Activated CD8-positive, alpha-beta T cell treated with anti-CD3 and anti-CD28 coated beads for 36 hours (primary cell): ENCODE measurements around the gene NOS1. TPM values are rescaled to one million over a fixed set of nuclear protein-coding genes. Genes with fewer than 3 reads are reported as not detected.

Source experiments
- ATAC-seq: fragments of 200-7000 bp; cut with Tn5 transposase; one replicate; pipeline ENCODE4 v1.10.0; 2021; ENCODE audit warnings: mild to moderate bottlenecking, moderate library complexity
- CTCF ChIA-PET: fragments of 350-600 bp; sonication (Branson Sonifier 250); formaldehyde crosslinking; loops from one replicate; lab custom pipeline; 2021; ENCODE audit warnings: antibody characterized with exemption; lab: Charles Lee
- POLR2A ChIA-PET: fragments of 350-600 bp; sonication (Branson Sonifier 250); formaldehyde crosslinking; loops from one replicate; lab custom pipeline; 2021; ENCODE audit warnings: antibody characterized with exemption; lab: Charles Lee
- DNase-seq: peaks from one replicate; pipeline ENCODE4 v3.0.0-alpha.2; 2020
- H3K27ac Mint-ChIP-seq: one replicate; pipeline ENCODE4 v1.8.0; 2021; ENCODE audit warnings: mild to moderate bottlenecking, mixed read lengths
- H3K27me3 Mint-ChIP-seq: one replicate; pipeline ENCODE4 v1.8.0; 2021; ENCODE audit warnings: mixed read lengths
- H3K36me3 Mint-ChIP-seq: one replicate; pipeline ENCODE4 v1.8.0; 2021; ENCODE audit warnings: low read depth, mixed read lengths
- H3K4me1 Mint-ChIP-seq: one replicate; pipeline ENCODE4 v1.8.0; 2021; ENCODE audit warnings: low read depth, mixed read lengths
- H3K4me3 Mint-ChIP-seq: one replicate; pipeline ENCODE4 v1.8.0; 2021; ENCODE audit warnings: mild to moderate bottlenecking, moderate library complexity, mixed read lengths
- H3K9me3 Mint-ChIP-seq: one replicate; pipeline ENCODE4 v1.8.0; 2021; ENCODE audit warnings: mixed read lengths
- CTCF ChIP-seq: fragments of 200-600 bp; IDR thresholded peaks from one replicate; pipeline ENCODE4 v1.8.0; 2022; ENCODE audit warnings: antibody characterized with exemption, mild to moderate bottlenecking
- intact Hi-C: fragments of 100-400 bp; cut with micrococcal nuclease; formaldehyde crosslinking; loops from one replicate; pipeline ENCODE4 v1.10.0; 2022
- total RNA-seq, 2 experiments: library from RNA; stranded (reverse); gene quantifications; one replicate each; pipeline ENCODE4 v1.2.3, GENCODE V29; 2021

The NOS1 gene
- total RNA-seq, 2 experiments from 2014 or later, result not detected

GRCh38 chr12:117316336-117316735 lies 45.1 kb downstream of the NOS1 start:
- H3K4me1 Mint-ChIP-seq, result no peaks in the 10 kb centered on the region
- ATAC-seq (no peak), DNase-seq (no peak)
- intact Hi-C loops, result no loop called here
- no peak overlapping the region for H3K4me3 Mint-ChIP-seq
- no peaks in the 10 kb centered on the region for H3K36me3 Mint-ChIP-seq
- POLR2A ChIA-PET, result no interaction called here
- H3K27me3 Mint-ChIP-seq, result peaks cover 4% of the 10 kb centered on the region
- no peak overlapping the region for H3K27ac Mint-ChIP-seq
- CTCF ChIA-PET, result no interaction called here
- peaks cover 6% of the 10 kb centered on the region for H3K9me3 Mint-ChIP-seq
- no peak for TF ChIP-seq CTCF

GRCh38 chr12:117313926-117314325 lies 47.5 kb downstream of the NOS1 start:
- intact Hi-C loops, result no loop called here
- H3K4me1 Mint-ChIP-seq, result no peaks in the 10 kb centered on the region
- H3K27me3 Mint-ChIP-seq, result peaks cover 4% of the 10 kb centered on the region
- ChIA-PET POLR2A (no interaction called here), CTCF (no interaction called here)
- peaks cover 6% of the 10 kb centered on the region for H3K9me3 Mint-ChIP-seq
- DNase-seq (no peak), ATAC-seq (no peak)
- H3K4me3 Mint-ChIP-seq, result no peak overlapping the region
- TF ChIP-seq CTCF, result no peak
- H3K36me3 Mint-ChIP-seq, result no peaks in the 10 kb centered on the region
- H3K27ac Mint-ChIP-seq, result no peak overlapping the region

- ATAC-seq (no peak), DNase-seq (no peak)
- Mint-ChIP-seq H3K36me3 (no peaks in the 10 kb centered on the region), H3K4me3 (no peak overlapping the region), H3K27ac (no peak overlapping the region), H3K4me1 (no peaks in the 10 kb centered on the region), H3K9me3 (peaks cover 6% of the 10 kb centered on the region), H3K27me3 (peaks cover 4% of the 10 kb centered on the region)
- TF ChIP-seq CTCF, result no peak
- ChIA-PET CTCF (no interaction called here), POLR2A (no interaction called here)
- intact Hi-C loops, result no loop called here
These were observed 48.7 kb downstream of the NOS1 start for GRCh38 chr12:117312770-117313169.

- no peak for ATAC-seq
- CTCF ChIA-PET, result no interaction called here
- no peaks in the 10 kb centered on the region for H3K36me3 Mint-ChIP-seq
- DNase-seq, result no peak
- H3K27ac Mint-ChIP-seq, result no peak overlapping the region
- H3K4me3 Mint-ChIP-seq, result no peak overlapping the region
- TF ChIP-seq CTCF, result no peak
- intact Hi-C loops, result no loop called here
- no peaks in the 10 kb centered on the region for H3K27me3 Mint-ChIP-seq
- POLR2A ChIA-PET, result no interaction called here
- H3K9me3 Mint-ChIP-seq, result no peaks in the 10 kb centered on the region
- no peaks in the 10 kb centered on the region for H3K4me1 Mint-ChIP-seq
These were observed 52.0 kb downstream of the NOS1 start for GRCh38 chr12:117309276-117309925.

GRCh38 chr12:117300174-117300573 lies 61.3 kb downstream of the NOS1 start:
- H3K27me3 Mint-ChIP-seq, result peaks cover 5% of the 10 kb centered on the region
- ATAC-seq, result no peak
- no peak for DNase-seq
- H3K27ac Mint-ChIP-seq, result no peak overlapping the region
- POLR2A ChIA-PET, result interaction anchor here (0.7 kb wide), 1 partner anchor 8 kb away, joined by 3 read pairs; no protein-coding TSS in a partner anchor
- no peaks in the 10 kb centered on the region for H3K9me3 Mint-ChIP-seq
- H3K36me3 Mint-ChIP-seq, result no peaks in the 10 kb centered on the region
- no peak for TF ChIP-seq CTCF
- intact Hi-C loops, result no loop called here
- CTCF ChIA-PET, result no interaction called here
- H3K4me1 Mint-ChIP-seq, result no peaks in the 10 kb centered on the region
- H3K4me3 Mint-ChIP-seq, result no peak overlapping the region
